A549 treated with AZD9567 at 1 μM for 4 hours (cell line): Measurements from ENCODE around the gene WFDC1. TPM values are rescaled to one million over a fixed set of nuclear protein-coding genes. Genes with fewer than 3 reads are reported as not detected.

Experiments used
- total RNA-seq: library from RNA; stranded (reverse); fragments of 200-300 nt; extraction: Qiagen RNA extraction; gene quantifications from 5 replicates; pipeline ENCODE4 v1.2.3, GENCODE V29; 2022; ENCODE audit not compliant: insufficient read depth

Gene WFDC1, protein sequence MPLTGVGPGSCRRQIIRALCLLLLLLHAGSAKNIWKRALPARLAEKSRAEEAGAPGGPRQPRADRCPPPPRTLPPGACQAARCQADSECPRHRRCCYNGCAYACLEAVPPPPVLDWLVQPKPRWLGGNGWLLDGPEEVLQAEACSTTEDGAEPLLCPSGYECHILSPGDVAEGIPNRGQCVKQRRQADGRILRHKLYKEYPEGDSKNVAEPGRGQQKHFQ
- total RNA-seq = not detected in 5 replicates

DNA sequence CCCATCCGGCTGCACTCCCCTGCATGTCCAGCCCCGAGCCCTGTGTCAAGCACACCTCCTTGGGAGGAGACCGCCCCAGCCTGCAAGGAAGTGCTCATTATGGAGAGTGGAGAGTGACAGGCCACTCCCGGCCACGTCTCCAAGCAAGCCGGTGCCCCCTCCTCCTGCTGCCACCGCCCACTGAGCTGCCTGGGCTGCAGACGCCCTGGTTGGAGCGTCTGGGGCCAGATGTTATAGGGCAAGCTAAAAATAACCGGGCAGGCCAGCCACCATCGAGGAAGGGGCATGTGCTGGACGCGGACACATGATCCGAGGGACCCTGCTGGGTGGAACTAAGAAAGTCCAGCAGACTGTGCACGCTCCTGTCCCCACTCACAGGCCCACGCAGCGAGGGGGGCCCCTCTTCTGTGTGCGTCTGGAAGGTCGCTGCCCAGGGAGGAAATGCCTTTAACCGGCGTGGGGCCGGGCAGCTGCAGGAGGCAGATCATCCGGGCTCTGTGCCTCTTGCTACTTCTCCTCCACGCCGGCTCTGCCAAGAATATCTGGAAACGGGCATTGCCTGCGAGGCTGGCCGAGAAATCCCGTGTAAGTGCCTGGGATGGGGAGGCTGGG lies at the start of gene WFDC1:
Gene WFDC1 (plus strand): TSS at position 348 of the 612 bp plus-strand sequence. CDS start 94 bp downstream, at position 442.

GRCh38 chr16:84368308-84368996 lies 73.8 kb downstream of the WFDC1 start, which contains the start of gene ATP2C2:
Gene ATP2C2, plus strand, starts transcription at chr16:84368538. Its CDS starts 78 bp downstream, at chr16:84368616.

Other genes with a start within 250 kb of the WFDC1 start
- gene MBTPS1, start 177.9 kb upstream of the WFDC1 start, total RNA-seq = 40.6 to 52.6 TPM (median 44.6 TPM) in 5 replicates
- gene HSDL1, start 149.7 kb upstream of the WFDC1 start, total RNA-seq = 19.4 to 22.2 TPM (median 21.4 TPM) in 5 replicates
- 0.20 to 0.38 TPM (median 0.32 TPM) in 4 of 5 replicates, not detected in the other for gene DNAAF1, start 149.6 kb upstream of the WFDC1 start, total RNA-seq
- 17.7 to 39.9 TPM (median 32.8 TPM) in 5 replicates for gene TAF1C, start 107.8 kb upstream of the WFDC1 start, total RNA-seq
- 0.06 to 0.13 TPM in 2 of 5 replicates, not detected in the others for gene ADAD2, start 103.7 kb upstream of the WFDC1 start, total RNA-seq
- gene KCNG4, start 54.9 kb upstream of the WFDC1 start, total RNA-seq = 0.02 TPM in 1 of 5 replicates, not detected in the others
- gene ATP2C2, start 73.7 kb downstream of the WFDC1 start, total RNA-seq = 0.07 to 0.46 TPM (median 0.13 TPM) in 3 of 5 replicates, not detected in the others
- gene MEAK7, start 209.8 kb downstream of the WFDC1 start, total RNA-seq = 43.3 to 69.6 TPM (median 48.0 TPM) in 5 replicates